GM23338 (cell line): ENCODE data around the gene RASSF10. TPM values are rescaled to one million over a fixed set of nuclear protein-coding genes. Genes with fewer than 3 reads are reported as not detected.

Experiments
- ATAC-seq: fragments of 200-7000 bp; cut with Tn5 transposase; 3 replicates; pipeline ENCODE4 v1.9.1; 2020
- DNase-seq: peaks from one replicate; pipeline ENCODE4 v3.0.0-alpha.2; 2015; ENCODE audit warnings: low spot score
- H2AFZ ChIP-seq: fragments of 200-600 bp; sonication (generic); 2 replicates; pipeline ENCODE4 v1.8.0; 2016; ENCODE audit warnings: antibody characterized with exemption, mild to moderate bottlenecking, moderate library complexity
- H3F3A ChIP-seq: fragments of 200-600 bp; sonication (generic); replicated peaks from 2 replicates; pipeline ENCODE4 v1.8.0; 2017; ENCODE audit warnings: antibody characterized with exemption, mixed run types, low read depth
- H3K27ac ChIP-seq: fragments of 200-600 bp; sonication (generic); 2 replicates; pipeline ENCODE4 v1.6.1; 2016; ENCODE audit warnings: low read depth
- H3K27me3 ChIP-seq: fragments of 200-600 bp; sonication (generic); 2 replicates; pipeline ENCODE4 v1.8.0; 2016; ENCODE audit warnings: mild to moderate bottlenecking, mixed run types, moderate library complexity; ENCODE audit not compliant: insufficient read depth
- H3K36me3 ChIP-seq: fragments of 200-600 bp; sonication (generic); 2 replicates; pipeline ENCODE4 v1.8.0; 2016; ENCODE audit warnings: mild to moderate bottlenecking; ENCODE audit not compliant: insufficient read depth
- H3K4me1 ChIP-seq: fragments of 200-600 bp; sonication (generic); 2 replicates; pipeline ENCODE4 v1.8.0; 2016; ENCODE audit warnings: mild to moderate bottlenecking, moderate library complexity; ENCODE audit not compliant: insufficient read depth
- H3K4me2 ChIP-seq: fragments of 200-600 bp; sonication (generic); 2 replicates; pipeline ENCODE4 v1.7.1; 2017; ENCODE audit warnings: mixed run types
- H3K4me3 ChIP-seq: fragments of 200-600 bp; sonication (generic); 2 replicates; pipeline ENCODE4 v1.6.1; 2016; ENCODE audit warnings: mixed run types
- H3K79me2 ChIP-seq: fragments of 200-600 bp; sonication (generic); replicated peaks from 2 replicates; pipeline ENCODE4 v1.8.0; 2017; ENCODE audit warnings: mild to moderate bottlenecking; ENCODE audit not compliant: insufficient read depth
- H3K9me2 ChIP-seq: fragments of 200-600 bp; sonication (generic); 2 replicates; pipeline ENCODE4 v1.8.0; 2017; ENCODE audit not compliant: insufficient read depth
- H4K20me1 ChIP-seq: fragments of 200-600 bp; sonication (generic); replicated peaks from 2 replicates; pipeline ENCODE4 v1.8.0; 2017; ENCODE audit warnings: mild to moderate bottlenecking; ENCODE audit not compliant: insufficient read depth
- H3K27ac Mint-ChIP-seq: 2 replicates; pipeline ENCODE4 v1.8.0; 2020; ENCODE audit warnings: inconsistent platforms, mild to moderate bottlenecking, moderate library complexity, mixed read lengths
- H3K27me3 Mint-ChIP-seq: 3 replicates; pipeline ENCODE4 v1.8.0; 2022; ENCODE audit warnings: low read depth, mild to moderate bottlenecking, moderate library complexity, mixed read lengths, inconsistent platforms; ENCODE audit not compliant: insufficient read depth, poor library complexity
- H3K36me3 Mint-ChIP-seq: 3 replicates; pipeline ENCODE4 v1.8.0; 2021; ENCODE audit warnings: low read depth, mild to moderate bottlenecking, inconsistent platforms, moderate library complexity, mixed read lengths
- H3K4me1 Mint-ChIP-seq: 3 replicates; pipeline ENCODE4 v1.8.0; 2020; ENCODE audit warnings: mild to moderate bottlenecking, inconsistent platforms, mixed read lengths
- H3K4me3 Mint-ChIP-seq: 3 replicates; pipeline ENCODE4 v1.8.0; 2021; ENCODE audit warnings: moderate library complexity, mild to moderate bottlenecking, inconsistent platforms, mixed read lengths
- H3K9me3 Mint-ChIP-seq: 3 replicates; pipeline ENCODE4 v1.8.0; 2020; ENCODE audit warnings: moderate library complexity, mild to moderate bottlenecking, inconsistent platforms, mixed read lengths
- CTCF ChIP-seq, 2 experiments: fragments of 200-600 bp in 1 of 2; sonication (generic) in 1 of 2; conservative IDR thresholded peaks; 2 replicates each; pipeline versions ENCODE4 v1.5.1 to v1.6.1; 2016 to 2017; ENCODE audit warnings: antibody characterized with exemption in 2 of 2, low read depth in 2 of 2, mild to moderate bottlenecking in 2 of 2, moderate library complexity in 1 of 2
- NANOG ChIP-seq: IDR thresholded peaks from 2 replicates; pipeline ENCODE4 v1.6.1; 2016; ENCODE audit warnings: antibody characterized with exemption, borderline replicate concordance
- REST ChIP-seq: IDR thresholded peaks from one replicate; pipeline ENCODE4 v1.6.1; 2018; ENCODE audit warnings: antibody characterized with exemption; ENCODE audit not compliant: unreplicated experiment
- STAT1 ChIP-seq: IDR thresholded peaks from one replicate; pipeline ENCODE4 v1.6.1; 2016; ENCODE audit warnings: antibody characterized with exemption; ENCODE audit not compliant: unreplicated experiment
- ZNF114 ChIP-seq: fragments of 250-450 bp; sonication (Bioruptor Pico); IDR thresholded peaks from 2 replicates; pipeline ENCODE4 v1.5.0; 2020; ENCODE audit warnings: mild to moderate bottlenecking, moderate library complexity
- ZNF462 ChIP-seq: fragments of 250-450 bp; sonication (Bioruptor Pico); IDR thresholded peaks from 2 replicates; pipeline ENCODE4 v1.5.0; 2020; ENCODE audit warnings: mild to moderate bottlenecking, moderate library complexity
- polyA plus RNA-seq: library from polyadenylated mRNA; unstranded; fragments of >200 nt; fragmentation: Nextera tagmentation; extraction: Ambion mirVana; gene quantifications from 2 replicates; pipeline ENCODE4 v1.2.1, GENCODE V29; 2016
- total RNA-seq: library from RNA; depleted of rRNA; stranded (reverse); fragments of >200 nt; shearing (Covaris generic); gene quantifications from 2 replicates; pipeline ENCODE4 v1.2.3, GENCODE V29; 2014

Gene RASSF10
- total and polyA plus RNA-seq, 2 experiments from 2014 or later, result 0.13 to 1.8 TPM

- no peak for TF ChIP-seq ZNF462
- TF ChIP-seq NANOG, result no peak
- no peak for TF ChIP-seq STAT1
- no peak for TF ChIP-seq ZNF114 (CRISPR knock-in tag)
- TF ChIP-seq CTCF (conservative IDR thresholded peaks at IDR 0.05; ENCODE audit: low read depth in 2 of 2), result no peak
These were observed 27.2 kb upstream of the RASSF10 start (continued) for GRCh38 chr11:12981676-12982522.

GRCh38 chr11:12983336-12983735 is 25.8 kb upstream of the RASSF10 start:
- no peak overlapping the region for H3K27ac Mint-ChIP-seq
- Histone ChIP-seq H3K79me2 (no peaks in the 10 kb centered on the region), H3K9me2 (peaks cover 4% of the 10 kb centered on the region; the same call in 1 of the 2 replicates), H3K27ac (no peak overlapping the region), H4K20me1 (no peaks in the 10 kb centered on the region), H3K36me3 (no peaks in the 10 kb centered on the region), H3K27me3 (no peaks in the 10 kb centered on the region), H2AFZ (no peak overlapping the region), H3K4me3 (no peak overlapping the region), H3K4me2 (no peak overlapping the region), H3F3A (no peaks in the 10 kb centered on the region), H3K4me1 (no peaks in the 10 kb centered on the region; the same call in 1 of the 2 replicates)
- H3K27me3 Mint-ChIP-seq, result peaks cover 2% of the 10 kb centered on the region
- H3K4me3 Mint-ChIP-seq, result no peak overlapping the region
- no peaks in the 10 kb centered on the region for H3K9me3 Mint-ChIP-seq
- ATAC-seq (no peak), DNase-seq (no peak)
- H3K36me3 Mint-ChIP-seq, result no peaks in the 10 kb centered on the region
- TF ChIP-seq REST, result no peak
- peaks cover 4% of the 10 kb centered on the region; the same call in 2 of the 3 replicates for H3K4me1 Mint-ChIP-seq
